ENCODE measurements around the gene ATP1A2. TPM values are rescaled to one million over a fixed set of nuclear protein-coding genes. Genes with fewer than 3 reads are reported as not detected.

The ATP1A2 gene
- total and polyA plus RNA-seq, 10 of the 15 experiments (the other 5 are each of a cell fraction or from before 2014, with no cell fraction given), result 0.15 TPM; not detected in 9

DNA sequence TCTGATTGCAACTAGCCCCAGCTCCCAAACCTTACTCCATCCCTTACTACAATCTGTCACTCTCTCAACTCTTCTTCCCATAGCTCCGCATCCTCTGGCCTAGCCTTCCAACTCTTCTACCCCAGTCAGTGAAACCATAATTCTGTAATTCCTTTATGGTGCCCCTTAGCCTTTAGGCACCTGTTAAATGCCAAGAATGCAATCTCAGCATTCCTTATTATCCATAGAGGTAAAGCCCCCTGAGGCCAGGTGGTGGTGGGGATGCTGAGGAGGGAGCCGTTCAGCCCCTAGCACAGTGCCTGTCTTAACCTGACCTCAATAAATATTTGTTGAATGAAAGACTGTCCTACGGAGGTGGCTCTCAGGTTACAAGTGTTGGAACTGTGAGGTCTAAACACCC lies 14.0 kb downstream of the ATP1A2 start:
- Histone ChIP-seq H3K27me3 (replicated peaks in 1 of 2; ENCODE audit: control insufficient read depth in 2 of 2, insufficient read depth in 2 of 2, low read length in 1 of 2) (0 out of 4 replicates have a peak, but pooled peaks cover 1 to 2% of the 10 kb centered on the region in 2 experiments), H3K9ac (ENCODE audit: control insufficient read depth, insufficient read depth, low read length) (no peak overlapping the region), H4K20me1 (ENCODE audit: control insufficient read depth, insufficient read depth) (no peaks in the 10 kb centered on the region), H3K36me3 (ENCODE audit: control insufficient read depth in 2 of 2, insufficient read depth in 2 of 2, low read length in 1 of 2) (no peaks in the 10 kb centered on the region), H3K9me3 (replicated peaks; ENCODE audit: control insufficient read depth, insufficient read depth, low read length) (no peaks in the 10 kb centered on the region), H3K79me2 (ENCODE audit: control insufficient read depth, insufficient read depth, low read length) (no peaks in the 10 kb centered on the region), H3K4me3 (no peak overlapping the region), H3K27ac (ENCODE audit: control insufficient read depth, insufficient read depth) (no peak overlapping the region), H3K4me2 (ENCODE audit: control insufficient read depth, insufficient read depth) (no peak overlapping the region), H2AFZ (ENCODE audit: control insufficient read depth, low read depth, low read length) (no peak overlapping the region), H3K4me1 (ENCODE audit: control insufficient read depth, insufficient read depth, low read length) (no peaks in the 10 kb centered on the region)
- SMC1A ChIA-PET (ENCODE audit: uncharacterized antibody, unreplicated experiment), result no interaction called here
- DNase-seq (ENCODE audit: low read depth, low spot score) (no peak), FAIRE-seq (no peak), ATAC-seq (no peak)
- intact Hi-C loops (cut with micrococcal nuclease; ENCODE audit: unreplicated experiment), result no loop called here
- CTCF ChIA-PET, result interaction anchor here (1.4 kb wide), 1 partner anchor 162 kb away, joined by 4 read pairs; no protein-coding TSS in a partner anchor
- TF ChIP-seq KDM1A (IDR thresholded peaks at IDR 0.05; ENCODE audit: borderline replicate concordance) (no peak), HDGF (IDR thresholded peaks at IDR 0.05) (no peak), FOXM1 (IDR thresholded peaks at IDR 0.05; ENCODE audit: low read depth, low read length) (no peak), ATF3 (IDR thresholded peaks at IDR 0.05; ENCODE audit: borderline replicate concordance, extremely low read depth, low read depth, low read length) (no peak), ZNF217 (IDR thresholded peaks at IDR 0.05) (no peak), ZBTB11 (CRISPR knock-in tag; IDR thresholded peaks at IDR 0.05) (no peak), SMARCA5 (IDR thresholded peaks at IDR 0.05) (no peak), MEF2B (IDR thresholded peaks at IDR 0.05; ENCODE audit: partially characterized antibody, poor library complexity, severe bottlenecking) (no peak), BHLHE40 (IDR thresholded peaks at IDR 0.05; ENCODE audit: borderline replicate concordance in 1 of 2, low read depth in 2 of 2, low read length in 1 of 2) (no peak)
- TF ChIP-seq, protein P1, sequence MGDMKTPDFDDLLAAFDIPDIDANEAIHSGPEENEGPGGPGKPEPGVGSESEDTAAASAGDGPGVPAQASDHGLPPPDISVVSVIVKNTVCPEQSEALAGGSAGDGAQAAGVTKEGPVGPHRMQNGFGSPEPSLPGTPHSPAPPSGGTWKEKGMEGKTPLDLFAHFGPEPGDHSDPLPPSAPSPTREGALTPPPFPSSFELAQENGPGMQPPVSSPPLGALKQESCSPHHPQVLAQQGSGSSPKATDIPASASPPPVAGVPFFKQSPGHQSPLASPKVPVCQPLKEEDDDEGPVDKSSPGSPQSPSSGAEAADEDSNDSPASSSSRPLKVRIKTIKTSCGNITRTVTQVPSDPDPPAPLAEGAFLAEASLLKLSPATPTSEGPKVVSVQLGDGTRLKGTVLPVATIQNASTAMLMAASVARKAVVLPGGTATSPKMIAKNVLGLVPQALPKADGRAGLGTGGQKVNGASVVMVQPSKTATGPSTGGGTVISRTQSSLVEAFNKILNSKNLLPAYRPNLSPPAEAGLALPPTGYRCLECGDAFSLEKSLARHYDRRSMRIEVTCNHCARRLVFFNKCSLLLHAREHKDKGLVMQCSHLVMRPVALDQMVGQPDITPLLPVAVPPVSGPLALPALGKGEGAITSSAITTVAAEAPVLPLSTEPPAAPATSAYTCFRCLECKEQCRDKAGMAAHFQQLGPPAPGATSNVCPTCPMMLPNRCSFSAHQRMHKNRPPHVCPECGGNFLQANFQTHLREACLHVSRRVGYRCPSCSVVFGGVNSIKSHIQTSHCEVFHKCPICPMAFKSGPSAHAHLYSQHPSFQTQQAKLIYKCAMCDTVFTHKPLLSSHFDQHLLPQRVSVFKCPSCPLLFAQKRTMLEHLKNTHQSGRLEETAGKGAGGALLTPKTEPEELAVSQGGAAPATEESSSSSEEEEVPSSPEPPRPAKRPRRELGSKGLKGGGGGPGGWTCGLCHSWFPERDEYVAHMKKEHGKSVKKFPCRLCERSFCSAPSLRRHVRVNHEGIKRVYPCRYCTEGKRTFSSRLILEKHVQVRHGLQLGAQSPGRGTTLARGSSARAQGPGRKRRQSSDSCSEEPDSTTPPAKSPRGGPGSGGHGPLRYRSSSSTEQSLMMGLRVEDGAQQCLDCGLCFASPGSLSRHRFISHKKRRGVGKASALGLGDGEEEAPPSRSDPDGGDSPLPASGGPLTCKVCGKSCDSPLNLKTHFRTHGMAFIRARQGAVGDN (IDR thresholded peaks at IDR 0.05), result no peak
- RAD21 ChIA-PET (ENCODE audit: unreplicated experiment), result no interaction called here
- BruUV-seq (replicated peaks), result no TSS peak
- in situ Hi-C loops (cut with MboI), result no loop called here
- WGBS (ENCODE audit: insufficient coverage, insufficient replicate concordance, low lambda C conversion rate, missing lambda C conversion rate), result 49% methylated on average over 3 of the region's 3 CpGs
- POLR2A ChIA-PET, result no interaction called here
